ENCODE results near the gene SEBOX. TPM values are rescaled to one million over a fixed set of nuclear protein-coding genes. Genes with fewer than 3 reads are reported as not detected.

Gene SEBOX
- total RNA-seq, 6 donors from 2014 or later = not detected

DNA sequence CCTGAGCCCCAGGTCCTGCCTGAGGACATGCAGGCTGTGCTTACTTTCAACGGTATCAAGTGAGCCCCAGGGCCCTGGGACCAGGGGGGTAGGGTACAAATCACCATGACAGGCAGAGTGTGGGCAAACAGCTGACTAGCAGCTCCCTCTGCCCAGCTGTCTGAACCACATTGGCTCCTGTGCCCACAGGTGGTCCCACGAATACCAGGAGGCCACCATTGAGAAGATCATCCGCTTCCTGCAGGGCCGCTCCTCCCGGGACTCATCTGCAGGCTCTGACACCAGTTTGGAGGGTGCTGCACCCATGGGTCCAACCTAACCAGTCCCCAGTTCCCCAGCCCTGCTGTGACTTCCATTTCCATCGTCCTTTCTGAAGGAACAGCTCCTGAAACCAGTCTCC is 31.0 kb upstream of the SEBOX start:
- Histone ChIP-seq H3K27me3 (no peaks in the 10 kb centered on the region), H3K4me3 (no peak overlapping the region), H3K4me1 (peaks cover 0 to 3% (median 0%) of the 10 kb centered on the region in 4 donors), H3K36me3 (peaks cover 6 to 69% (median 19%) of the 10 kb centered on the region in 4 donors), H3K9me3 (no peaks in the 10 kb centered on the region), H3K27ac (no peak overlapping the region)
- WGBS, 2 donors = 91 to 100% methylated on average over 4 to 6 of the region's 6 CpGs
- DNase-seq (no peak), ATAC-seq (ENCODE audit: low FRiP score in 2 of 2) (no peak)
- no peak for TF ChIP-seq POLR2AphosphoS5 (IDR thresholded peaks at IDR 0.05)
- no peak for TF ChIP-seq EP300 (IDR thresholded peaks at IDR 0.05)
- no peak for TF ChIP-seq POLR2A (IDR thresholded peaks at IDR 0.05)
- TF ChIP-seq, protein P1, sequence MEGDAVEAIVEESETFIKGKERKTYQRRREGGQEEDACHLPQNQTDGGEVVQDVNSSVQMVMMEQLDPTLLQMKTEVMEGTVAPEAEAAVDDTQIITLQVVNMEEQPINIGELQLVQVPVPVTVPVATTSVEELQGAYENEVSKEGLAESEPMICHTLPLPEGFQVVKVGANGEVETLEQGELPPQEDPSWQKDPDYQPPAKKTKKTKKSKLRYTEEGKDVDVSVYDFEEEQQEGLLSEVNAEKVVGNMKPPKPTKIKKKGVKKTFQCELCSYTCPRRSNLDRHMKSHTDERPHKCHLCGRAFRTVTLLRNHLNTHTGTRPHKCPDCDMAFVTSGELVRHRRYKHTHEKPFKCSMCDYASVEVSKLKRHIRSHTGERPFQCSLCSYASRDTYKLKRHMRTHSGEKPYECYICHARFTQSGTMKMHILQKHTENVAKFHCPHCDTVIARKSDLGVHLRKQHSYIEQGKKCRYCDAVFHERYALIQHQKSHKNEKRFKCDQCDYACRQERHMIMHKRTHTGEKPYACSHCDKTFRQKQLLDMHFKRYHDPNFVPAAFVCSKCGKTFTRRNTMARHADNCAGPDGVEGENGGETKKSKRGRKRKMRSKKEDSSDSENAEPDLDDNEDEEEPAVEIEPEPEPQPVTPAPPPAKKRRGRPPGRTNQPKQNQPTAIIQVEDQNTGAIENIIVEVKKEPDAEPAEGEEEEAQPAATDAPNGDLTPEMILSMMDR (IDR thresholded peaks at IDR 0.05) = no peak

- H3K4me1 ChIP-seq = peaks cover 0 to 3% (median 0%) of the 10 kb centered on the region in 4 donors
- H3K27ac ChIP-seq = no peak overlapping the region
- H3K4me3 ChIP-seq = no peak overlapping the region
- peaks cover 3 to 75% (median 21%) of the 10 kb centered on the region in 4 donors for H3K36me3 ChIP-seq
- no peaks in the 10 kb centered on the region for H3K27me3 ChIP-seq
- DNase-seq (no peak), ATAC-seq (ENCODE audit: low FRiP score in 2 of 2) (no peak)
- no peak for TF ChIP-seq POLR2A (IDR thresholded peaks at IDR 0.05)
- TF ChIP-seq POLR2AphosphoS5 (IDR thresholded peaks at IDR 0.05) = no peak
- no peak for TF ChIP-seq EP300 (IDR thresholded peaks at IDR 0.05)
- TF ChIP-seq, protein P1 (IDR thresholded peaks at IDR 0.05) = no peak
- 45 to 47% methylated on average over 2 of the region's 2 CpGs for WGBS, 2 donors
- H3K9me3 ChIP-seq = no peaks in the 10 kb centered on the region
These were observed 30.4 kb upstream of the SEBOX start for GRCh38 chr17:28395426-28395825.

DNA sequence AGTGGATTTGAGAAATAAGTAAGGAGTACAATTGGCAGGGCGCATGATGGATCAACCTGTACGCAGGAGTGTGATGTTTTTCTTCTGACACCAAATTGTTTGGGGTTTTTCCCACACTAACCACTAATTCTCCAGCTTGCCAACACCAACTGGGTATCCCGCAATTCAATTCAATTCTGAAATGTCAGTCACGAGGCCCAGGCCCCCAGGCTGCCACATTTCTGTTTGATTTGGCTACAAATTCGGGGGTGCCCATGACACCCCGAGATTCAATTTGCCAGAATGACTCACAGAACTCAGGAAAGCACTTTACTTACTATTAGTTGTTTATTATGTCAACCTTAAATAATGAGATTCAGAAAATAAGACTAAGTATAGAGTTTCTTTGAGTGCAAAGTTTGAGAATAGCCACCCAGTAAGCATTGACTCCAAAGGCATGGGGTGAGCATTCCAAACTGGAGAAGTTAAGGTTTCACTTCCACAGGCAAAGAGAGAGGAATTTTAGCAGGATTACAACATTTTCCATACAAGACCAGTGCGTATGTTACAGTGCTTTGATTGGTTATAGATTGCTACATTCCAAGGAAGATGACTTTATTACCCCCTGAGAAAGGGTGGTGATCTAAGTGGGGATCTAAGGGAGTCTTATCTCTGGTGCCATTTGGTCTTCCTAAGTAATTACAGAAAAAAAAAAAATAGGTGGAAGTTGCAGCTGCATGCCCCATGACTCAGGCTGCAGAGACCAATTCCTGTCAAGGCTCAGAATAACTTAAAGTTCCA is 29.5 kb upstream of the SEBOX start:
- H3K9me3 ChIP-seq = no peaks in the 10 kb centered on the region
- DNase-seq (no peak), ATAC-seq (ENCODE audit: low FRiP score in 2 of 2) (no peak)
- H3K27me3 ChIP-seq = no peaks in the 10 kb centered on the region
- peaks cover 7 to 81% (median 26%) of the 10 kb centered on the region in 4 donors for H3K36me3 ChIP-seq
- peaks cover 0 to 3% (median 0%) of the 10 kb centered on the region in 4 donors for H3K4me1 ChIP-seq
- no peak overlapping the region for H3K4me3 ChIP-seq
- WGBS, 2 donors = 76 to 80% methylated on average over 7 of the region's 7 CpGs
- TF ChIP-seq POLR2AphosphoS5 (IDR thresholded peaks at IDR 0.05) (no peak), EP300 (IDR thresholded peaks at IDR 0.05) (no peak), POLR2A (IDR thresholded peaks at IDR 0.05) (no peak)
- TF ChIP-seq, protein P1 (IDR thresholded peaks at IDR 0.05) = no peak
- H3K27ac ChIP-seq = no peak overlapping the region

- WGBS, 2 donors = 81 to 85% methylated on average over 10 of the region's 10 CpGs
- Histone ChIP-seq H3K27me3 (no peaks in the 10 kb centered on the region), H3K27ac (no peak overlapping the region), H3K4me1 (peaks cover 0 to 2% (median 0%) of the 10 kb centered on the region in 4 donors), H3K36me3 (peaks cover 7 to 81% (median 38%) of the 10 kb centered on the region in 4 donors), H3K9me3 (no peaks in the 10 kb centered on the region), H3K4me3 (no peak overlapping the region)
- TF ChIP-seq, protein P1 (IDR thresholded peaks at IDR 0.05) = no peak
- no peak for TF ChIP-seq POLR2AphosphoS5 (IDR thresholded peaks at IDR 0.05)
- no peak for TF ChIP-seq POLR2A (IDR thresholded peaks at IDR 0.05)
- no peak for TF ChIP-seq EP300 (IDR thresholded peaks at IDR 0.05)
- ATAC-seq (ENCODE audit: low FRiP score in 2 of 2) (peak in 1 of 2 donors; percentile 82), DNase-seq (no peak)
These were observed 27.5 kb upstream of the SEBOX start for GRCh38 chr17:28392491-28392890.

Data from upper lobe of left lung (tissue), 6 donors.